BE2C (cell line): ENCODE measurements around the gene CFAP70.
A peak's percentile ranks its signal among the peaks of the same experiment; 100 is the strongest.

Experiments
- DNase-seq: peaks from one replicate; pipeline ENCODE4 v3.0.0-alpha.2; 2020
- H3K27me3 ChIP-seq: fragments of 250-450 bp; sonication (Bioruptor Pico); 2 replicates; pipeline ENCODE4 v1.5.1; 2020; ENCODE audit warnings: mild to moderate bottlenecking
- H3K36me3 ChIP-seq: fragments of 250-450 bp; sonication (Bioruptor Pico); 2 replicates; pipeline ENCODE4 v1.5.1; 2020; ENCODE audit warnings: mild to moderate bottlenecking
- H3K4me1 ChIP-seq: fragments of 250-450 bp; sonication (Bioruptor Pico); 2 replicates; pipeline ENCODE4 v1.5.1; 2020
- H3K4me3 ChIP-seq: 2 replicates; pipeline ENCODE4 v1.5.1; 2011; ENCODE audit warnings: low read depth, low read length
- H3K9me3 ChIP-seq: fragments of 250-450 bp; sonication (Bioruptor Pico); 2 replicates; pipeline ENCODE4 v1.5.1; 2020
- CTCF ChIP-seq: IDR thresholded peaks from 2 replicates; pipeline ENCODE4 v1.5.1; 2012; ENCODE audit warnings: mild to moderate bottlenecking, low read depth, low read length

CFAP70 gene

GRCh38 chr10:73246322-73246645 lies 112.4 kb downstream of the CFAP70 start:
- H3K4me1 ChIP-seq, result no peaks in the 10 kb centered on the region; the same call in 1 of the 2 replicates
- DNase-seq, result no peak
- H3K27me3 ChIP-seq, result no peaks in the 10 kb centered on the region
- no peak for TF ChIP-seq CTCF
- peaks cover 31% of the 10 kb centered on the region for H3K36me3 ChIP-seq
- H3K4me3 ChIP-seq, result peak overlapping the region; percentile 91
- no peaks in the 10 kb centered on the region for H3K9me3 ChIP-seq

- no peak for DNase-seq
- Histone ChIP-seq H3K4me3 (peak overlapping the region; percentile 91), H3K36me3 (peaks cover 40% of the 10 kb centered on the region), H3K4me1 (no peaks in the 10 kb centered on the region; the same call in 1 of the 2 replicates), H3K9me3 (no peaks in the 10 kb centered on the region), H3K27me3 (no peaks in the 10 kb centered on the region)
- no peak for TF ChIP-seq CTCF
Measured at GRCh38 chr10:73244866-73245477, 113.7 kb downstream of the CFAP70 start.

- Histone ChIP-seq H3K9me3 (no peaks in the 10 kb centered on the region), H3K27me3 (no peaks in the 10 kb centered on the region), H3K4me3 (no peak overlapping the region), H3K4me1 (no peaks in the 10 kb centered on the region), H3K36me3 (peaks cover 50% of the 10 kb centered on the region)
- TF ChIP-seq CTCF, result no peak
- DNase-seq, result no peak
Measured at GRCh38 chr10:73239908-73240307, 118.8 kb downstream of the CFAP70 start.

- no peaks in the 10 kb centered on the region for H3K4me1 ChIP-seq
- no peak for DNase-seq
- no peaks in the 10 kb centered on the region for H3K9me3 ChIP-seq
- no peaks in the 10 kb centered on the region for H3K27me3 ChIP-seq
- peaks cover 50% of the 10 kb centered on the region for H3K36me3 ChIP-seq
- no peak overlapping the region for H3K4me3 ChIP-seq
- no peak for TF ChIP-seq CTCF
Measured at GRCh38 chr10:73238990-73239566, 119.6 kb downstream of the CFAP70 start.

GRCh38 chr10:73234695-73235094 lies 124.0 kb downstream of the CFAP70 start:
- no peaks in the 10 kb centered on the region for H3K9me3 ChIP-seq
- no peaks in the 10 kb centered on the region for H3K4me1 ChIP-seq
- no peaks in the 10 kb centered on the region for H3K27me3 ChIP-seq
- no peak for TF ChIP-seq CTCF
- DNase-seq, result no peak
- H3K4me3 ChIP-seq, result no peak overlapping the region
- H3K36me3 ChIP-seq, result peaks cover 22% of the 10 kb centered on the region

- H3K36me3 ChIP-seq, result peaks cover 16% of the 10 kb centered on the region
- DNase-seq, result no peak
- no peaks in the 10 kb centered on the region for H3K9me3 ChIP-seq
- TF ChIP-seq CTCF, result no peak
- no peaks in the 10 kb centered on the region for H3K4me1 ChIP-seq
- no peaks in the 10 kb centered on the region for H3K27me3 ChIP-seq
- no peak overlapping the region for H3K4me3 ChIP-seq
Measured at GRCh38 chr10:73233883-73234282, 124.8 kb downstream of the CFAP70 start.
